GM19099 (cell line): ENCODE results near the gene MGAT5.

Experiments used
- POLR2A ChIP-seq: IDR thresholded peaks from 3 replicates; pipeline ENCODE4 v1.6.1; 2011; ENCODE audit warnings: low read depth; ENCODE audit not compliant: insufficient read length; ENCODE audit errors: extremely low read depth

Gene MGAT5

DNA sequence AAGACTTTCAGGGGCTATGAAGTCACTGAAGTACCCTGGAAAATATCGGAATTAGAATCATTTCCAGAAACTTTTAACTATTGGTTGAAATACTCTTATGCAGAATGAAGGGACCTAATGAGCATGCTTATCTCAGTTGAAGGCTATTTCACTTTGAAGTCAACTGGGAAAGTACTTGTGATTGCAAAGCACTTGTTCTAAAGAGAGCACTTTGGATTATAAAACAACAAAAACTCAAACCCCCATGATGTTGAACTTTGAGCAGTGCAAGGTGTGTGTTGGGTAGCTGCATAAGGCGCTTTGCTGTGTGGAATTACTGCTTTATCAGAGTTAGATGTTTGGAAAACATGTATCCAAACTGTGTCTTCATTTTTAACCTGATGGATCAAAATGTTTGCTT is 12.0 kb upstream of the MGAT5 start:
- TF ChIP-seq POLR2A: no peak

DNA sequence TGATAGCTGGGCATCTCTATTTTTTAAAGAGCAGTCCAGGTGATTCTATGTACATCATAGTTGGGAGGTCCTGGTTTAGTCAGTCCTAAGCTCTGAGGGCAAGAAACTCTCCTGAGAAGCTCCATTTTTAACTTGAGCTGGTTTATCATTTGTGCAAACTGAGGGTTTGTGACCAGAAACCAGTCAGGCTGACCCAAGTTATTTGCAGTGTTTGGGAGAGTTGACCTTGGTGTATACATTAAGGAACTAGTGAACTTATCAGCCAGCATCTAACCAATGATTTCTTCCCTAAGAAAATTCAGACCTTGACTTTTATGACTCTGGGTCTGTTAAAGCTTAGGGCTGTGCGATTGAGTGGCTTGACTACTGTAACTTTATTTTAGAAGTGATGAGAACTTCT is 10.6 kb upstream of the MGAT5 start:
- no peak for TF ChIP-seq POLR2A

- no peak for TF ChIP-seq POLR2A
Measured at GRCh38 chr2:134244086-134244485, 9.8 kb upstream of the MGAT5 start.

GRCh38 chr2:134244587-134244986 is 9.3 kb upstream of the MGAT5 start:
- TF ChIP-seq POLR2A: no peak

DNA sequence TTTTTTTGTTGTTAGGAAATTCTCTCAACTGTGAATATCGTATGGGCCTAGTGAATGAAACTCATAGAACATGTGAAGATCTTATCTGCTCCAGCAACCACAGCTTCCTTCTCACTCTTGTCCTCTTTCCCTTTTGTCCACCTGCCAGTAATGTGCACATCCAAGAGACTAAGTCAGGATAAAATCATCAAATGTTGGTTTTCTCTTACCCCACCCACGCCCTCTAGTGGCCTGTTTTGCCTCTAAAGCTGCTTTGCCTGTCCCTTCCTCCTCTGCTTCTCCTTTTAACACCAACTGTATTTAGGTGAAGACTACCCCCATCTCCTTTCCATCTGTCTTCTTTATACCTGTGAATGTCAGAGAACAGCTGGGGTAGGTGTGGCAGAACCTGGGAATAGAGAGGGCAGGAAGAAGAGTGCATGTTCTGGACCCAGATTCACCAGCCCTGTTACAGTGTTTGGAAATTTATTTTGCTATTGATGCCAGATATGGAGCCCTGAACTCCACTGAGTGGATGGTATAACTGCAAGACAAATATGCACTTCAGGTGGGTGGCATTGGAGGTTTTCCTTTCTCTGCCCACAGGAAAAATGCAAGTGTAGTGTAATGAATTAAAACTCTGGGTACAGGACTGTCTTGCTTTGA is 8.4 kb upstream of the MGAT5 start:
- TF ChIP-seq POLR2A: no peak

DNA sequence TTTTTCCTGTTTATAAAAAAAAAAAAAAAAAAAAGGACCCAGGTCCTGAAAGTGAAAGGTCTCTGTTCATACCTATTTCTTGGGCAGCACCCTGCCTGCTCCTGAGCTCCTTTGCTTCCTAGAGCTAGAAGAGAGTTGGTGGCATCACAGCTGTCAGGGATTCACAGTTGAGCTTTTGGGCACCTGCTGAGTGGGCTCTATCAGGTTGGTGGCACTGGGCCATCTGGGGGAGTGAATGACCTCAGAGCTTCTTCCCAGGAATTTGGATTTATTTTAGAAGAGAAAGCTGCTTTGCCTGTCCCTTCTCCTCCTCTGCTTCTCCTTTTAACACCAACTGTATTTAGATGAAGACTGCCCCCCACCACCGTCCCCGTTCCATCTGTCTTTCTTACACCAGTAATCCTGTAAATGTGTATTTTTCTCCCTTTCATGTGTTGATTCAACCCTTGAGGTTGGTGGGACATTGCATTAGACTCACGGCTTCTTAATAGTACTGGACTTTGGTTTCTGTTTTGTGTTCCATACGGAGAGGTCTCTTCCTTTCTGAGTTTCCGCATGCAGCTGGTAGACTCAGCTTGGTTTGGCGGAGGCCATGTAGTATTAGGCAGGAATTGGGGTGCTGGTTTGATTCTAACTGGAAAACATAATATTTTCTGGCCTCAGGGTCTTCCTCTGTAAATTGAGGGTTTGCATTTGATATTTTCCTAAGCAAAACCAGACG is 7.6 kb upstream of the MGAT5 start:
- TF ChIP-seq POLR2A: no peak

GRCh38 chr2:134247679-134248078 is 6.2 kb upstream of the MGAT5 start:
- no peak for TF ChIP-seq POLR2A

DNA sequence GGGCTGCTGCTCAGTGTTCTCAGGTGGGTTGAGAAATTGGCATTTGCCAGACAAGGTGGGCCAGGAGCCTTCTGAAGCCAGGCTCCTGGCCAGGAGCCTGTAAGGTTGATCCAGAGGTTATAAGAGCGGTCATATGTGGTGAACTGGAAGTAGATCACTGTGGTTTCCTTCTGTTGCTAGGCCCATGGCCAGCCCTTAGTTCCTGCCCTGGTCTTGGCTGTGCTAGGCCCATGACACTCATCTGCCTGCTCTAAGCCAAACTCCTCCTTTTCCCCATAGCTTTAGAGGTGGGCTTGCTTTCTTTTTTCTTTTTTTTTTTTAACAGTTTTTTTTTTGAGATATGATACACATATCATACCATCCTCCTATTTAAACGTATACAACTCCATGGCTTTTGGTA is 5.0 kb upstream of the MGAT5 start:
- TF ChIP-seq POLR2A: no peak

DNA sequence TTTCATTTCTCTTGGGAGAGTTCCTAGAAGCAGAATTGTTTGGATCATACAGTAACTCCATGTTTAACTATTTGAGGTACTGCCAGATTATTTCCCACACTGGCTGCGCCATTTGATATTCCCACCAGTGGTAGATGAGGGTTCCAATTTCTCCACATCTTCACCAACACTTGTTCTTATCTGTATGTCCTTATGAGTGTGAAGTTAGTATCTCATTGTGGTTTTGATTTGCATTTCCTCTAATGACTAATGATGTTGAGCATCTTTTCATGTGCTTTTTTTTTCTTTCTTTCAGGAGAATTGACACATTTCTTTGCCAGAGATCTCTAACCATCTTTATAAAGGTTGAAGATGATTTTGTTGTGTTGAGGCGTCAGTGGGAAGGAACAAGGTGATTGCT is 4.1 kb upstream of the MGAT5 start:
- no peak for TF ChIP-seq POLR2A

DNA sequence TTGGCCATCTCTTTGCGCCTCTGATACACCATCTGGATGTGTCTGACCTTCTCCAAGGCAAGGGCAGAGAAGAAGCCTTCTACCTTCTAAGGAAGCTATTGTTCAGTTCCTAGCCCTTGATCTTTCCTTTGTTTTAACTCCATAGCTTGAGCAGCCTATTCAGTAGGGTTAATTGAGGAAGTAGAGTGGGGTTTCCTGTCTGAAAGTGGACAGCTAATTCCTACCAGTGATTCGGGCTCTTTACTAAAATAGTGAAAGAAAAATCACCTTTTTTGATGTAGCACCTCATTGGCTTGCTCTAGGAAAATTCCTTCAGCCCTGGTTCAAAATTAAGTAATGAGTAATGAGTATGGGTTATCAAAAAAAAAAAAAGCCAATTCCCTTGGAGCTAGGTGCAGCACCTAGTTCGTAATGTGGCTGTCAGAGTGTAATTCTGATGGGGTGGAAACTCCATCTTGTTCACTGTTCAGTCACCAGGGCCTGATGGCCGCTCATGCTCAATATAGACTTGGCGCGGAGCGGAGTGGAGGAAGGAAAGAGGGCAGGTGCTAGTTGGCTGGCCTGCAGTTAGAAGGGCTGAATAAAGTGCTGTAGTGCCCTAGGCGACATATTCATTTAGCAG is 2.9 kb upstream of the MGAT5 start:
- no peak for TF ChIP-seq POLR2A

DNA sequence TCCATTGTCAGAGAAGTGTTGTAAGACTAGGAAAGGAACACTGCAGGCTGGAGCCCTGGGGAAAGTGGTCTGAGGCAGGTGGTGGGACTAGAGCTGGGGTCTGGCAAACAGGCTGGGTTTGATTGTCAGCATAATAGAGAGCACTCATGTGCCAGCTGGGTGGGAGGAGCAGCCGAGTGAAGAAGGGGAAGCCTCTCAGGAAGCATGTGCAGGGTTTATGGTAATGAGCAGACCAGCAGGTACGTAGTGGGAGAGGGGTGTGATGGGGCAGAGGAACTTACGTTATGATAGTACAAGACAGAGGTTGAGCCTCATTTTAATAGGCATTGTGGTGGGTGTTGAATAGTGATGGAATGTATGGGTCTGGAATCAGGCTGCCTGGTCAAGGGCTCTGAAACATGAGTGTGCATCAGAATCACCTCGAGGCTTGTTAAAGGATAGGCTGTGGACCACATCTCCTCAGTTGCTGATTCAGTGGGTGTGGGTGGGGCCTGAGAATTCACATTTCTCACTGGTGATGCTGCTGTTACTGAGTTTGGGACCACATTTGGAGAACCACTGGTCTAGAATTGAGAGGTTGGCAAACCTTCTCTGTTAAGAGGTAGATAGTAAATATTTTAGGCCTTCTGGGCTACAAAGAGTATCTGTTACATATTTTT is 1.7 kb upstream of the MGAT5 start:
- no peak for TF ChIP-seq POLR2A

- no peak for TF ChIP-seq POLR2A
Measured at GRCh38 chr2:134253117-134253704, 661 bp upstream of the MGAT5 start.

- no peak for TF ChIP-seq POLR2A
Measured at GRCh38 chr2:134254824-134255223, 952 bp downstream of the MGAT5 start.

DNA sequence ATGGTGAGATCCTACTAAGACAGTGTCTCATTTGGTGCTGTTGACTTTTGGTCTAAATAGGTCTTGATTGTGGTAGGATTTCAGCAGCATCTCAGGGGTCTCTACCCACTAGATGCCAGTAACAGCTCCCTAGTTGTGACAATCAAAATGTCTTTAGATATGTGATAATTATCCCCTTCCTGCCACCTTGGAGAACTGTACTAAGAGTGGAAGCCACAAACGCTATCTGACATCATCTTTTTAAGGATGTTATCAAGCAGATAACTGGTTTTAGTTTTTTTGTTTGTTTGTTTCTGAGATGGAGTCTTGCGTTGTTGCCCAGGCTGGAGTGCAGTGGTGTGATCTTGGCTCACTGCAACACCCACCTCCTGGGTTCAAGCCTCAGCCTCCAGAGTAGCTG is 3.1 kb downstream of the MGAT5 start:
- TF ChIP-seq POLR2A: no peak

DNA sequence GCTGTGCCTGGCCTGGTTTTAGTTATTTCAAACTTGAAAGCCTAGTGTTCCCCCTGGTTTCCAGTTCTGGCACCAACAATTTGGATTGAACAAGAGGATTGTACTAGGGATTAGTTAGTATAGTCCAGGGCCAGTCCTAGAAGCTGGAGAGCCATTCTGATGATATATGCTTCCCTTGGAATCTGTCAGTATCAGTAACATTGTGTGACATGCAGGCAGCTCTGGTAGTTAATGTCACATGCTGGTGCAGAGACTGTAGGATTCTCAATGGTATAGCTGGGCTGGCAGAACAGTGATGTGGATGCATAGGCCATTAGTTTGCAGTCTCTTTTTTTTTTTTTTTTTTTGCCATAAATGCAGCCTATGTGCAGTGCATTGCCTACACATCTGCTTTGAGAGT is 3.6 kb downstream of the MGAT5 start:
- TF ChIP-seq POLR2A: no peak
